ENCODE data around the gene KCNA4. TPM values are rescaled to one million over a fixed set of nuclear protein-coding genes. Genes with fewer than 3 reads are reported as not detected.
"Not testable (repeated sequence)": the region's sequence is repeated elsewhere in the genome, so short reads cannot be mapped to it uniquely, and the experiment has no call there.

Gene KCNA4
- total RNA-seq, 1 experiment from 2014 or later: 0.23 TPM

- no peak for DNase-seq (ENCODE audit: low spot score)
These were observed 15.7 kb downstream of the KCNA4 start for GRCh38 chr11:30000986-30001750.

GRCh38 chr11:29996016-29996415, 20.8 kb downstream of the KCNA4 start:
- DNase-seq (ENCODE audit: low spot score): no peak

GRCh38 chr11:29989174-29989970, 27.5 kb downstream of the KCNA4 start:
- DNase-seq (ENCODE audit: low spot score): no peak

GRCh38 chr11:29985248-29985647, 31.6 kb downstream of the KCNA4 start:
- no peak for DNase-seq (ENCODE audit: low spot score)

GRCh38 chr11:29984544-29984943, 32.3 kb downstream of the KCNA4 start:
- no peak for DNase-seq (ENCODE audit: low spot score)

- DNase-seq (ENCODE audit: low spot score): no peak
These were observed 38.3 kb downstream of the KCNA4 start for GRCh38 chr11:29978549-29978948.

GRCh38 chr11:29975580-29975979, 41.2 kb downstream of the KCNA4 start:
- not testable (repeated sequence) for DNase-seq (ENCODE audit: low spot score)

- no peak for DNase-seq (ENCODE audit: low spot score)
These were observed 53.0 kb downstream of the KCNA4 start for GRCh38 chr11:29963796-29964195.

GRCh38 chr11:29963036-29963435, 53.8 kb downstream of the KCNA4 start:
- DNase-seq (ENCODE audit: low spot score): no peak

- DNase-seq (ENCODE audit: low spot score): no peak
These were observed 54.6 kb downstream of the KCNA4 start for GRCh38 chr11:29962243-29962642.

Other genes with a start within 250 kb of the KCNA4 start
- gene FSHB, start 214.0 kb upstream of the KCNA4 start, total RNA-seq (2014; rRNA removed; shearing (Covaris generic)): not detected in 2 replicates